Common myeloid progenitor, CD34-positive (primary cell): ENCODE results near the gene ELAVL4.
A peak's percentile ranks its signal among the peaks of the same experiment; 100 is the strongest.

Experiments
- CTCF ChIA-PET: fragments of 350-600 bp; sonication (Branson Sonifier 250); formaldehyde crosslinking; loops from one replicate; lab custom pipeline; 2021; ENCODE audit warnings: antibody characterized with exemption; lab: Charles Lee
- POLR2A ChIA-PET: fragments of 350-600 bp; sonication (Branson Sonifier 250); formaldehyde crosslinking; loops from one replicate; lab custom pipeline; 2021; ENCODE audit warnings: antibody characterized with exemption; lab: Charles Lee
- DNase-seq, 3 donors: peaks; one replicate each; pipeline versions ENCODE4 v3.0.0 to v3.0.0-alpha.2; 2013
- H3K27ac ChIP-seq, 2 experiments: 1 replicate in 1 of 2; 2 replicates in 1 of 2; pipeline ENCODE4 v1.7.0; 2013; ENCODE audit warnings: inconsistent platforms in 2 of 2, low read length in 2 of 2, mild to moderate bottlenecking in 2 of 2, low read depth in 1 of 2, moderate library complexity in 1 of 2; ENCODE audit not compliant: severe bottlenecking in 2 of 2, insufficient read depth in 1 of 2, poor library complexity in 1 of 2
- H3K27me3 ChIP-seq, 5 experiments: replicated peaks in 2 of 5; 1 replicate in 3 of 5; 2 replicates in 2 of 5; pipeline versions ENCODE4 v1.6.1 to v1.7.0; 2013; ENCODE audit warnings: low read length in 4 of 5, mild to moderate bottlenecking in 2 of 5, moderate library complexity in 2 of 5, inconsistent platforms in 1 of 5; ENCODE audit not compliant: insufficient read depth in 5 of 5, control insufficient read depth in 4 of 5
- H3K36me3 ChIP-seq, 4 experiments: 1 replicate in 2 of 4; 2 replicates in 2 of 4; pipeline versions ENCODE4 v1.6.1 to v1.7.0; 2013; ENCODE audit warnings: low read length in 3 of 4, control low read depth in 1 of 4, mild to moderate bottlenecking in 1 of 4; ENCODE audit not compliant: control insufficient read depth in 4 of 4, insufficient read depth in 4 of 4
- H3K4me1 ChIP-seq, 4 experiments: 1 replicate in 3 of 4; 2 replicates in 1 of 4; pipeline versions ENCODE4 v1.6.1 to v1.7.1; 2013; ENCODE audit warnings: low read length in 3 of 4, mild to moderate bottlenecking in 3 of 4, control low read depth in 1 of 4, inconsistent platforms in 1 of 4, moderate library complexity in 1 of 4; ENCODE audit not compliant: control insufficient read depth in 4 of 4, insufficient read depth in 4 of 4; ENCODE audit errors: control extremely low read depth in 1 of 4
- H3K4me3 ChIP-seq, 7 experiments: 1 replicate in 4 of 7; 2 replicates in 3 of 7; pipeline versions ENCODE4 v1.5.1 to v1.7.0; 2013; ENCODE audit warnings: mild to moderate bottlenecking in 7 of 7, low read length in 6 of 7, moderate library complexity in 6 of 7, inconsistent platforms in 2 of 7, low read depth in 2 of 7, control low read depth in 1 of 7; ENCODE audit not compliant: insufficient read depth in 4 of 7, control insufficient read depth in 1 of 7; ENCODE audit errors: extremely low read depth in 1 of 7
- H3K9me3 ChIP-seq, 5 experiments: 1 replicate in 4 of 5; 2 replicates in 1 of 5; pipeline versions ENCODE4 v1.6.1 to v1.7.1; 2013; ENCODE audit warnings: low read length in 4 of 5, mild to moderate bottlenecking in 2 of 5, inconsistent platforms in 1 of 5, low read depth in 1 of 5, moderate library complexity in 1 of 5; ENCODE audit not compliant: control insufficient read depth in 4 of 5, insufficient read depth in 2 of 5; ENCODE audit errors: control extremely low read depth in 1 of 5
- WGBS: methylation state at CpG from one replicate; pipeline ENCODE4 v1.1.5; 2013; ENCODE audit not compliant: insufficient coverage; 5-methylcytosine and 5-hydroxymethylcytosine counted together

ELAVL4 gene

DNA sequence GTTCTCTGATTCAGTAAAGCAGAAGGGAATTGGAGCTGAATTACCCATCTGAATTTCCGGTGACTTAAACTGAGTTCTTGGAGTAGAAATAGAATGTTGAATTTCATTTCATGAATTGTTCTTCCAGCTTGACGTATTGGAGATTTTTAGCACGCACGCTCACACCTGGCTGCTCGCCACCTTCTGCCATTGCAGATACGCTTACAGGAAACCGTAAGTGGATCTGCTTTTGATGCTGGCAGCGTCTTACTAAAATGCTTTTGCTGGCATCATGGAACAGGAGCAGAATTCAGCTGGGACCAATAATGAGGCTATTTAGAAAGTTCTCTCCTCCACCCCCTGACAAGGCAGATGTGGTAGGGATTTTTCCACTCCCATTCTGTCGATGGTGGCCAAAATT is 17.7 kb upstream of the ELAVL4 start:
- no peaks in the 10 kb centered on the region for H3K36me3 ChIP-seq
- POLR2A ChIA-PET: no interaction called here
- no peak for DNase-seq
- no peaks in the 10 kb centered on the region for H3K27me3 ChIP-seq
- CTCF ChIA-PET: interaction anchor here (0.5 to 2.6 kb wide), 2 partner anchors 12 to 194 kb away, joined by 3 to 6 read pairs; no protein-coding TSS in a partner anchor
- H3K4me3 ChIP-seq: no peak overlapping the region
- peaks cover 0 to 3% (median 0%) of the 10 kb centered on the region in 5 experiments for H3K9me3 ChIP-seq
- H3K27ac ChIP-seq: no peak overlapping the region
- no peaks in the 10 kb centered on the region for H3K4me1 ChIP-seq
- WGBS: 100% methylated on average over 9 of the region's 9 CpGs

DNA sequence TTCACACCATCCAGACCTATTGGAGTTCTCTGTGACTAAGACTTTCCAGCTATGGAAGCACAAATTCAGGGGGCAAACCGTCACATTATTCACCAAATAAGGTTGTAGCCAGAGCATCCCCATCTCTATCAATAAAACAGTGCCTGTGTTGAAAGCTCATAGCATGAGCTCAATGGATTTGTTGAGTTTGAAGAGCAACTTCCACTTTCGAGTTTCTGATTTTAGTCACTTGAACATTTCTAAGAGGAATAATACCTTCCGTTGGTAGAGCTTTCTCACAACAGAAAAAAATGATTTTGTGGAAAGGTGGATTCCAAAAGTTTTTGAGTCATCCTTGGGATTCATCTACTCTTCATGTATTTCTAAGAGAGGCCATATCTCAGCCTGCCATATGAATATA is 13.0 kb upstream of the ELAVL4 start:
- no peak overlapping the region for H3K4me3 ChIP-seq
- no peaks in the 10 kb centered on the region for H3K27me3 ChIP-seq
- ChIA-PET POLR2A (no interaction called here), CTCF (interaction anchor here (1.0 kb wide), 1 partner anchor 9 kb away, joined by 4 read pairs; no protein-coding TSS in a partner anchor)
- no peaks in the 10 kb centered on the region for H3K36me3 ChIP-seq
- H3K9me3 ChIP-seq: peaks cover 0 to 3% (median 0%) of the 10 kb centered on the region in 5 experiments
- no peak for DNase-seq
- 100% methylated on average over 2 of the region's 3 CpGs for WGBS
- peaks cover 0 to 5% (median 1%) of the 10 kb centered on the region in 4 experiments for H3K4me1 ChIP-seq
- H3K27ac ChIP-seq: no peak overlapping the region

DNA sequence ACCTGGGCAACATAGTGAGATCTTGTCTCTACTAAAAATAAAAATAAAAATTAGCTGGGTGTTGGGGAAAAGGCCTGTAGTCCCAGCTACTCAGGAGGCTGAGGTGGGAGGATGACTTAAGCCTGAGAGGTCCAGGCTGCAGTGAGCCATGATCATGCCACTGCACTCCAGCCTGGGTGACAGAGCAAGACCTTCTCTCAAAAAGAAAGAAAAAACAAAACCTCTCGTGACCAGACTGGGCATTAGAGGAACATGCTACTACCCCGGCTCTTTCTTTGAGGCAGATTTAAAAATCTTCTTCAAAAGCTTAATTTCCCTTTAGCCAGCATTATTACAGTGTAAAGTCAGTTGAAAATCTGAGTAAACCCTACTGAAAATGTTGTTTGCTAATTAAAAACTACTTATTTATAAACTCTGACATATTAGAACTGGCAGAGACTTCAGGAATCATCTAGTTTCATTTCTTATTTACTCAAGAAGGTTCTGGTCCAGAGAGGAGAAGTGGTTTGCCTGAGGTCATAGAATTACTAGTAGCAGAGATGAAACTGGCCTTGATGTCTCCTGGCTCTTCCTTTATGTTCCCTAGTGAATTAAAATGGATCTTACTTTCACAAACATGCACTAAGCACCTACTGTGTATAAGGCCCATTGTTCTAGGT is 11.6 kb upstream of the ELAVL4 start:
- no peak for DNase-seq
- ChIA-PET CTCF (no interaction called here), POLR2A (no interaction called here)
- Histone ChIP-seq H3K27ac (no peak overlapping the region), H3K4me3 (no peak overlapping the region), H3K27me3 (no peaks in the 10 kb centered on the region), H3K36me3 (no peaks in the 10 kb centered on the region), H3K9me3 (no peaks in the 10 kb centered on the region), H3K4me1 (peaks cover 0 to 5% (median 1%) of the 10 kb centered on the region in 4 experiments)
- no CpG with 5 or more reads among the region's 2 CpGs for WGBS

DNA sequence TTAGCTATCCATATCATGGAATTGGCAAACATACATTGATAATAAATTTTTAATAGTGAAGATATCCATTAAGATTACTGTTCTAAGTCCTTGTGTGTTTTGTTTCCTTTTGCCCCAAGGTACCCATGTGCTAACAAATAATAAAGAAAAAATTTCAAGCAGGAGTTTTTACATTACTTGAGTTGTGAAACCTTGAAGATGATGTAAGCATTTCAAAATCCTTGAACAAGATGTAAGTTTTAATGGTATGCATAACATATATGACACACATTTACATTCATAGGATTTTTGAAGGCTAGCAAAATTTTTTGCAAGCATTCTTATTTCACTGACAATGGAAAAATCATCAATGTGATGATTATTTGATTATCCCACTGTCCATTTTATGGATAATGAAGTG is 10.9 kb upstream of the ELAVL4 start:
- peaks cover 0 to 5% (median 1%) of the 10 kb centered on the region in 4 experiments for H3K4me1 ChIP-seq
- H3K4me3 ChIP-seq: no peak overlapping the region
- H3K9me3 ChIP-seq: no peaks in the 10 kb centered on the region
- POLR2A ChIA-PET: no interaction called here
- H3K27ac ChIP-seq: no peak overlapping the region
- DNase-seq: no peak
- H3K27me3 ChIP-seq: no peaks in the 10 kb centered on the region
- CTCF ChIA-PET: no interaction called here
- no peaks in the 10 kb centered on the region for H3K36me3 ChIP-seq

DNA sequence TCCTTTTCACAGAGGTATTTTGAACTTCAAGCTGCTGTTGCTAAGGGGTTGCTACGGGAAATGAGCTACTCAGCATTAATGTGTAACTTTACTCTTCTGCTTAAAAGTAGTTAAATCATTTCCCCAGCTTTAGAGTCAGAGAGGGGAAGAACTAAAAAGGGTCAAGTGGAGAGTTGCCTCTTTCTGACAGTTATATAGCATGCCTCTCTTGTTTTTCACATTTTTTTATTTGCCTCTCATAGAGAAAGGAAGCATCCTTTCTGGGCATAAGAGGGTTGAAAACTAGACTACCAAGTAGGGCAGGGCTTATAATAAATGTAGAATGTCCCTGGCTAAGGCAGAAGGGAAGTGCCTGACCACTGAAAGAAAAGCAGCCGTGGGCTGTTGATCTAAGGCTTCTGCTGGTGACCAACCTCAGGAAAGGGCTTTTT is 10.1 kb upstream of the ELAVL4 start:
- peaks cover 0 to 5% (median 1%) of the 10 kb centered on the region in 4 experiments for H3K4me1 ChIP-seq
- POLR2A ChIA-PET: no interaction called here
- peak in 2 of 3 donors; percentile 56 to 66 for DNase-seq
- H3K4me3 ChIP-seq: no peak overlapping the region
- H3K27me3 ChIP-seq: no peaks in the 10 kb centered on the region
- H3K36me3 ChIP-seq: no peaks in the 10 kb centered on the region
- CTCF ChIA-PET: no interaction called here
- 0% methylated on average over 1 of the region's 2 CpGs for WGBS
- no peaks in the 10 kb centered on the region for H3K9me3 ChIP-seq
- H3K27ac ChIP-seq: no peak overlapping the region

DNA sequence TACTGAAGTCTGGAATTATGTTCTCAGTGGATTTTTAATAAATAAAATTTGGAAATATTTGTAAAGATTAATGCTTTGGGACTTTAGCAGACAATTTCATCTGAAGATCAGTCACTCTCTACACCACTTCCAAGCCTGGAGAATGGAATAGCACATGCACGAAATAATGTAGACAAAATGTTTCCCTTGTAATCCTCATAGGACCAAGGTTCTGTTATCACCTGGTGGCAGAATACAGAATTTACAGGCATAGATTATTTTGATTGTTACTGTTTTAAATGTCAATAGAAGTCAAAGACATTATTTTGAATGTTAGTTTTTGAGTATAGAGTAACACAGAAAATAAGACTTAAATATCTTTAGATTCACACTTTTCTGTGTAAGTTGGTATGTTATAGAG is 9.1 kb upstream of the ELAVL4 start:
- DNase-seq: no peak

DNA sequence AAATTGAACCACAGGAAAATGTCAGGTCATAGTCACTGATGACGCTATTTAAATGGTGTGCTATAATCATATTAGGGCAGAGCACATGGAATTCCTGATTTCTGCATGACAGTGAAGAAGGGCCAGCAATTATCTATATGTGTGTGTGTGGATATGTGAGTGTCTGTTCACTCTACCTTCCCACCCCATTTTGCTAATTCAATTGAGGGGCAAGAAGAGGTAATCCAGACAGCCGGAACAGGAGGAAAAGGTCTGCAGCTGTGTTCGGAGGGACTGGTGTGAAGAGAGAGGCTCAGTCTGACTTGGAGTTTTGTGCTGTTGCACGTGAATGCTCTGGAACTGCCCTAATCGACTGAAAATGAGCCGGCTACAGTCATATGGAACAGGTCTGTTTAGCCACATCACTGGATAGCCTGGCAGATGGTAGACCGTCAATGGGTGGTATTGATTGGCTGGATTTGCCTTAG is 5.1 kb upstream of the ELAVL4 start:
- no peaks in the 10 kb centered on the region for H3K27me3 ChIP-seq
- DNase-seq: no peak
- H3K4me1 ChIP-seq: peaks cover 0 to 5% (median 1%) of the 10 kb centered on the region in 4 experiments
- no peaks in the 10 kb centered on the region for H3K9me3 ChIP-seq
- WGBS: 98% methylated on average over 7 of the region's 7 CpGs
- H3K27ac ChIP-seq: no peak overlapping the region
- ChIA-PET POLR2A (interaction anchor here (0.6 kb wide), 1 partner anchor 32 kb away, joined by 3 read pairs; no protein-coding TSS in a partner anchor), CTCF (no interaction called here)
- H3K36me3 ChIP-seq: no peaks in the 10 kb centered on the region
- H3K4me3 ChIP-seq: no peak overlapping the region

More for the DNA sequence above, 9.1 kb upstream of the ELAVL4 start:
- Histone ChIP-seq H3K9me3 (no peaks in the 10 kb centered on the region), H3K4me1 (peaks cover 0 to 5% (median 1%) of the 10 kb centered on the region in 4 experiments), H3K27ac (no peak overlapping the region), H3K36me3 (no peaks in the 10 kb centered on the region), H3K4me3 (no peak overlapping the region), H3K27me3 (no peaks in the 10 kb centered on the region)
- ChIA-PET CTCF (no interaction called here), POLR2A (no interaction called here)
- WGBS: no CpG with 5 or more reads among the region's 1 CpG
